ENCODE results near the gene XPO6.

Gene XPO6

DNA sequence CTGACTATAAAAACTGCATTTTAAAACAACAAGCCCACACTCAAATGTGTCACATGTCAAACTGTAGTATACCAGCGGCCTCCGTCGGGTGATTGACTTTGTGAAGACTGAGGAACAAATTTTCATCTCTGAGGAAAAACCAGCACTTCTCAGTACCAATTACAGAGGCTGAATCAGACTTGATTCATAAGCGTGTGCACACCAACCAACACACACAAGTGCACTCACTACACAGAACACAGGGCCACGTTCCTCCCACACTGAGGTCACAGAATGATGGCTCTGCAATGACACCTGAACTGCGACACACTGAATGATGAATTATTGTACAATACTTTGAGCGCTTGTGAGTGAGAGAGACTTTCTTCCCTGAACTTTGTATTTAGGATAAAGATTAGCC lies 29.6 kb downstream of the XPO6 start:
- no peak for DNase-seq

DNA sequence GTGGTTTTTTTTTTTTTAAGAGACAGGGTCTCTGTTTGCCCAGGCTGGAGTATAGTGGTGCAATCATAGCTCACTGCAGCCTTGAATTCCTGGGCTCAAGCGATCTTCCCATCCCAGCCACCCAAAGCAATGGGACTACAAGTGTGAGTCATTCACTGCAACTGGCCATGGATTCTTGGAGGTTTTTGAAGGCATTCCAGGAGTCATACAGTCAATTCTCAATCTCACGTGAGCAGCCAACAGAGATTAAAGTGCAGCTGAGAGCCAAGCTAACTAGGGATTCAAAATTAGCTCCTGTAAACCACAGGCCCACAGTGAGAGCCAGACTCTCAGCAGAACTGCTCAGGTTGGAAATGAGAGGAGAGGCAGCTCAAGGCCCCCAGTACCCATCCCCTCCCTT lies 30.2 kb downstream of the XPO6 start:
- peak; percentile 76 for DNase-seq

DNA sequence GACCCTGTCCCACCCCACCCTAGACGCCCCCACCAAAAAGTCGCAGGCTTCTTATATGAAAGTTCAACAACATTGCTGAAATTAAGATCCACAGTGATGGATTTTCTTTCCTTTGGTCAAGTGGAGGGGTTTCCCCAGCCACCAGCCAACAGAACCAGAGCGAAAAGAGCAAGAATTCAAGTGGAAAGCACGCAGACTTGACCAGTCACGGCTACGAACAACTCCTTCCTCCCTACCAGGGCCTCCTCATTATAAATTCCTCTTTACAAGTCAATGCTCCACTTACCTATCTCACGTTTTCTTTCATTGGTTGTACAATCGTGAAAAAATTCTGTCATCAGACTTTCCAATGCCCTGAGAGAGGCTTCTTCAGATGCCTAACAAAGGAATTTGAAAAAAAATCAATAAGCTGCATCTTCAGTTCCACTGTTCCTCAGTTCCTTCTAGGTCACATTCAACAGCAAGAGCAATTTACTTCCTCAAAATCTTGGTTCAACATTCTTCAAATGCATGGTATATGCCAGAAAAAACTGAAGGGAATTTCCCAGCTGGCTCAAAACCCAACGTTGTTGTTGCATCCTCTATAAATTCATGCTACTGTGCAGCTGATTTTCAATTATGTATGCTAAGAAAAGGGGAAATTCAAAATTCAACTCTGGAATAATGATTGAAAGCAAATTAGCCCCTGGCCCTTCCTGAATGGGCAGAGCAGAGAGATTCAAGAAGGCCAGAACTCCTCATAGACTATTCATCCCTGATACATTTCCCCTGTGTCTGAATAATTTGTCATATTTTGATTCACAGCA lies 30.9 kb downstream of the XPO6 start:
- no peak for DNase-seq

- no peak for DNase-seq
Observed at GRCh38 chr16:28179354-28179753, 32.4 kb downstream of the XPO6 start.

DNA sequence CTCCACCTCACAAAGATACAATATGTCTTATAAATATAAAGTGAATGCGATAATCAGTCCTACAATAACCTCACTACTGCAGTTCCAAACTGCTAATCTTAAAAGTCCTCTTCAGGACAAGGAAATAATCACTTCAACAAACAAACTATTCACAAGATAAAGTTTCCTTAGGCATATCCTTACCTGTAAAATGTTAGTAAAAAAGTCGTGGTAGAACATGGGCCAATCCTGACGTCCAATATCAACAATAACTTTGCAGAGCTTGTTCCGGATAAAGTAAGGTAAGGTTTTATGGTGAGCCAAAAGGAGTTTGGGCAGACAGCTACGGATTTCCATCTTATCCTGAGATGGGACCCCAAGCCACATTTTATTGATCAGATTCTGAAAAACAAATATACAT lies 36.0 kb downstream of the XPO6 start:
- DNase-seq, result no peak

DNA sequence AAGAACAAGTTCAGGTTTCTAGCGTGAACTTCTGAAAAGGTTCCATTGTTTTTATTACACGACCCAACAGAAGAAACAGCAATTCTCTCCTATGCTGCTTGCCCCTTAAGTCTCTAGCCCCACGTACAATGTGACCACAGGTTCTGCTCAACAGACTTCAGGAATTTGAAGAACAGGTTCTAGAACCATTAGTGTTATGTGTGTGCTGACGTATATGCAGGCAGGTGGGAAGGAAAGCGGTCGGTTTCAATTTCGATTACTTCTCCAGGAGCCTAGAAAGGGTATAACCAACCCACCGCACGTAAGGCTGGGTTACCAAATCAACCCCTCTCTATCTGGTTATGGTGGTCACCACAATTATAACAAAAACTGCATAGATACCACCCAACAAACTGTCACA lies 39.4 kb downstream of the XPO6 start:
- no peak for DNase-seq

- DNase-seq, result no peak
Observed at GRCh38 chr16:28171816-28172215, 39.9 kb downstream of the XPO6 start.

DNA sequence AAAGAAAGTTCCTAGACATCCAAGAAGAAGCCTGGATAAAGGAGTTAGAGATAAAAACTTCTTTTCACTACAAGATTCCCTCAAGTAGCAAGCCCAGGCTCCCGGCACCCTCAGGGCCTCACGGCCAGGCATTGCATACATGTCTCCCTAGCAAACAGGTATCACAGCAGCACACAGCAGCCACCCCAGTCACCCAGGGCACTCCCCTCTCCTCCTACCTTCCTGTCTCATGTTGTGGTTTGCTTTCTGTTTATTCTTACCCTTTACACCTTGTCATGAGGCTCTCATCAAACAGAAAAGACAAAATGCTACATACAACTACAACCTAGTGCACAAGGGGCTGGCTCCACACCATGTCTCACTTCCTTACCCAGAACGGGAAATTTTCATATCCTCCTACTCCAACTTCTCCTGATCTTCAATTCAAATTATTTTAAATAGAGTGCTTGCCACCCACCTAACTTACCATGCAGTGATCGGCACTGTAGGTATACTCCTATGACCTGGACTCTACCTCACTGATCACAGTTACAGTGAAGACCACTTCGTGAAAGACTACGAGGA lies 42.7 kb downstream of the XPO6 start:
- DNase-seq, result no peak

DNA sequence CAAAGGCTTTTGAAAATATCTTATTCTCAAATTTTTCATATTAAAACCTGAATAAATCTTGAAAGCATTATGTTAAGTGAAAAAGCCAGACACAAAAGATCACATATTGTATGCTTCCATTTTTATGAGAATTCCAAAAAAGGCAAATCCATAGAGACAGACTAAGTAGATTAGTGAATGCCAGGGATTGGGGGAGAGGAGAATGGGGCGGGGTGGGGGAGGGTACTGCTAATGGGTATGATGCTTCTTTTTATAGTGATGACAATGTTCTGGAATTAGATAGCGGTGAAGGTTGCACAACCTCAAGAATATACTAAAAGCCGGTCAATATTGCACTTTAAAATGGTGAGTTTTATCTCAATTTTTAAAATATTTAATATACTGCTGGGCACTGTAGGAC lies 44.0 kb downstream of the XPO6 start:
- DNase-seq, result no peak

- no peak for DNase-seq
Observed at GRCh38 chr16:28167221-28167620, 44.5 kb downstream of the XPO6 start.

DNA sequence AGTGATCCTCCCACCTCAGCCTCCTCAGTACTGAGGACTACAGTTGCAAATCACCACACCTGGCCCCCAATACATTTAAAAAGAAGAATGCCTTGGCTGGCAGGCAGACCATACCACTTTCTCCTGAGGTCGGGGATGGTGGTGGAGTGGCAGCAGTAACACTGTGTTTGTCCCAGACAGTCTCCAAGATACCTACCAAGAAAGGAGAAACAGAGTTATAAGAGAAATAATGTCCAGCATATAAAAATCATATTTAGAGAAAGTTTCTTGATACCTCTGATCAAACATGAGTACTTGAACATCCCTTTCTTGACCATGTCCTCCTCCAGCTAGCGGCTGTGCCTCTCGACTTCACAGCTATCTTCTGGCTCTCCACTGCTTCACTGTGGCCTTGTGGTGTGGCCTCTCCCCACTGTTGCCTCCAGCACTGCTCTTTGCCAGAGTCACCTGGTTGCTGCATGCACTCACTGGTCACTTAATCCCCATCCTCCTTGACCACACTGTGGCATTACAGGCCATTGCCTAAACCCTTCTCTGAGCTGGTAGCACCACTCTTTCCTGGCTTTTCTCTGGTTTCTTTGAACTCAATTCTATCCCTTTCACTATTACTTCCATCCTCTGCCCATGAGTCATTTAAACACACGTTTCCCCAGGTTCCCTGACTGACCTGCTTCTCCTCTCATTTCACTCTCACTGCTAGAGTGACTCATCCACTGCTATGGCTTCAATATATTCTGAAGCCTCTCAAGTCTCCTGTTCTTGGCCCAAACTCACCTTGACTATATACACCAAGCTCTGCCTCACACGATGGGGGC lies 45.2 kb downstream of the XPO6 start:
- no peak for DNase-seq

DNA sequence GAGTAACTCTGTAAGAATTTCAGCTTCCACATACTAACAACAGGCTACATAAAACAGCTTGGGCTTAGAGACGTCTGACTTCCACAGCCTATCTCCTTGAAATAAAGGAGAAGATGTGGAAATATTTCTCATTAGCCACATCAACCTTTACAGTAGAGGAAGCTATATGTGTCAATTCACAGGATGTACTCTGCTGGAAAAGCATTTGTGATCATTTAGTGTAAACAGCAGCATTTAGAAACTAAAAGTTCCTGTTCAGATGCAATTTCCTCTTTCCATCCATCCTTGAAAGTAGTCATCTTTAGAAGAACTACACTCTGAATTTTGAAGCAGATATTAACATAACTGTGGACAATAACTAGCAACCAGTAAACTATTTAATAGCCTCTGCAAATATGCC lies 46.2 kb downstream of the XPO6 start:
- DNase-seq, result no peak

DNA sequence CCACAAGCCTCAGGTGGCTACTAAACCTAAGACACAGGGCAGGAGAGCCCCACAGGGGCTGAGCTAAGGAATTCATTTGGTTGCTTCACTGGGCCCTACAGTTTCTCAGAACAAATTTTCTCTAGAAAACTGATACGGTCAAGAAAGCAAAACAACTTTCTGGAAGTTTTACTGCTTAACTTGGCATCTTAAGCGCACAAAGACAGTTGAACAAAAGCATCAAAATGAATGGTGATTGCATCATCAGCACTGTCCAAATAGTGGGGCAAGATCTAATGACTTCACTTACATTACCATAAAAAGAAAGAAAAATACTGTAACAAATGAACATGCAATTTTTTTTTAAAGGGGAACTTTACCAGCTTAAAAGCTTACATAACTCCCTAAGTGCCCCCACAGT lies 47.6 kb downstream of the XPO6 start:
- DNase-seq, result no peak

DNA sequence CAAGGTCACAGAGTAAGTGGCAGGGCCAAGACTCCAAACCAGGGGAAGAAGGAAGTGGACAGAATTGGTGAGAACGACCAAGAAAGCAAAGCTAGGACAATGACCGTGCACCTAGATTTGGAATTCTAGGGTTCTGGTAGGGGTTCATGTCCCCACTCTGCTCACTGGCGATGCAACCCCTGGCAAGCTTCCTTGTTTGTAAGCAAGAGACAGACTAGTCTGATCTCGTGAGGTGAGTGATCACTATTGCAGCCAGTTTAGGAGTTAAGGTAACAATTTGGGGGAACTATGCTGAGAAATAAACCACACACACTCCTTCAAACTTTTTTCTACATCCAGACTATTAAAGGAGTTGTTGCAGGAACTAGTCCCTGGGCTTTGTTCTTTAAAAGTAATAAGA lies 48.1 kb downstream of the XPO6 start:
- DNase-seq, result no peak

DNA sequence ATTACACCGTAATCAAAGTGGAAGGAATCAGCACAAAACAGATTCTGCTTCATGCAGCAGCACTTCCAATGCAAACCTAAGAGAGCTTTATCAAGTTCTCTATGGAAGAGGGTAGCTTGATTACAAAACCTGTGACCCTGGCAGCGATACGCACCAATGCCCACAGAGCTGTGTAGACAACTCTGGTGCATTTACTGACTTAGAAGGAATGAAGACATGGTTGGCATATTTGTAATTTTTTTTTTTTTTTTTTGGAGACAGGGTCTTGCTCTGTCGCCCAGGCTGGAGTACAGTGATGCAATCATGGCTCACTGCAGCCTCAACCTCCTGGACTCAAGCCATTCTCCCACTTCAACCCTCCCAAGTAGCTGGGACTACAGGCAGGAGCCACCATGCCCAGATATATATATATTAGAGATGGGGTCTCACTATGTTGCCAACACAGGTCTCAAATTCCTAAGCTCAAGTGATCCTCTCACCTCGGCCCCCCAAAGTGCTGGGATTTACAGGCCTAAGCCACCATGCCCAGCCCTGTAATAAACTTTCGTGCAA lies 49.4 kb downstream of the XPO6 start:
- no peak for DNase-seq

GRCh38 chr16:28161626-28162025 lies 50.1 kb downstream of the XPO6 start:
- no peak for DNase-seq

GRCh38 chr16:28158136-28158535 lies 53.6 kb downstream of the XPO6 start:
- DNase-seq, result no peak

GRCh38 chr16:28156056-28156680 lies 55.6 kb downstream of the XPO6 start:
- no peak for DNase-seq

DNA sequence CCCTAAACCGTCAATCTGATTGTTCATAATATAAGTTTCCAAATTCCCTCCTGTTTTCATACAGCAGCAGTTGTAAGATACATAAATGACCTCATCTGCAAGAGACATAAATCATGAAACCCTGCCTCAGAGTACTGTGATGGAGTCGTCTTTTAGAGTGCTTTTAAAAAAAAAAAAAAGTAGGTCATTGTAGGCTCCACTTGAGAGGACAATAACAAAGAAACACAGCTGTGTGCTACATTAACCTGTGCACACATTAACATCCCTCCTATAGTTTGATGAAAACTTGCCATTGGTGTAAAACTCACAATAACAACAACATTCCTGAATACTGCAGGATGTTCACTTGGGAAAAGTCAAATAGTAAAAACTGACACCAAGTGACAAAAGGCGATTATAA lies 56.5 kb downstream of the XPO6 start:
- no peak for DNase-seq

GRCh38 chr16:28151180-28151579 lies 60.6 kb downstream of the XPO6 start:
- DNase-seq, result no peak

- DNase-seq, result no peak
Observed at GRCh38 chr16:28149011-28149888, 62.5 kb downstream of the XPO6 start.

DNA sequence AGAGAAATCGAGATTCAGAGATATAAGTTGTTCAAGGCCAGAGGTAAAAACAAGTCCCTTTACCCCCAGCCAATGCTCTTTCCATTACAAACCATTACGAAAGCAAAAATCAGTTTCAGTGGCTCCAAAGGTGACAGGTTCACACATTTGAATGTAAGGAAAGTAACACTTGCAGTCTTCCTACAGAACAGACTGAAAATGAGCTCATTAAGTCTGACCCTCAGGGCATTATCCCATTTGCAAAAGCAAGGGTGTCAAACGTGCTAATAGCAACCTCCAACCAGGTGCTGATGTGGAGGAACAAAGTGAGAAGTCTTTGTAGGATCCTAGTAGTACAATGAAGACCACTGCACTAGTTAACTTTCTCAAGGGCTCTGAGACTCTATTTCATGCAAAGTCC lies 65.2 kb downstream of the XPO6 start:
- no peak for DNase-seq
